ENCODE measurements around the gene USP21. TPM values are rescaled to one million over a fixed set of nuclear protein-coding genes. Genes with fewer than 3 reads are reported as not detected.
A peak's percentile ranks its signal among the peaks of the same experiment; 100 is the strongest.

Gene USP21
- total and polyA plus RNA-seq, 2 of the 4 experiments (the other 2 are of a cell fraction) = 6.3 to 23.8 TPM

DNA sequence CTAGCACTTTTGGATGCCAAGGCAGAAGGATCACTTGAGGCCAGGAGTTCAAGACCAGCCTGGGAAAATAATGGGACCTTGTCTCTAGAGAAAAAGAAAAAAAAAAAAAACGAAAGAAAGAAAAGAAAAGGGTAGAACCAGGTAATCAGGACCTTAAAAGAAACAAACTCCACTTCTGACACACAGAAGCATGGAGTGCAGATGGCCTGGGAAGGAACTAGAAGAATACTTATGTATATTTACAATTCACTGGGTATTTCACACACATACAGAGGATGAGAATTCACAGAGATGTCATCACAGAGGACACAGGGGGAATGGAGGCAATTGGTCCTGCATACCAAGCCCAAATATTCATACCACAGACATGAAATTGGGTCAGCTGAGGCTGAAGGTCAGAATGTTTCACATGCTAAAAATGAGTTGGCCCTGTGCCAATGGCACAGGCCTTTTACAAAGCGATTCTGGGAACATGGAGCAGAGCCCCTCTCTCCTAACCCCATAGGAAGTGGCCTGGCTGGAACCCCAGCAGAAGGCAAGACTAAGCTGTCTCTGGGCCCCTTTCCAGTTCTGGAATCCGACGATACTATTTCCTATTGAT lies 13.6 kb downstream of the USP21 start:
- H2AK9ac ChIP-seq (replicated peaks; ENCODE audit: low read depth, low read length, poor library complexity) = no peak overlapping the region
- peak overlapping the region; percentile 61; the same call in 1 of the 2 replicates for H4K91ac ChIP-seq (ENCODE audit: insufficient read depth, low read depth, low read length)
- H3K79me1 ChIP-seq (ENCODE audit: low read depth in 1 of 2, low read length in 2 of 2) = peaks cover 14 to 43% of the 10 kb centered on the region in 2 experiments
- ChIA-PET POLR2A (ENCODE audit: unreplicated experiment) (no interaction called here), CTCF (no interaction called here)
- no peak overlapping the region for H3K56ac ChIP-seq (ENCODE audit: extremely low read depth, insufficient read depth, low read length)
- peaks cover 17% of the 10 kb centered on the region for H3K4me1 ChIP-seq (ENCODE audit: control insufficient read depth, insufficient read depth, low read length)
- no peak overlapping the region for H2BK120ac ChIP-seq (ENCODE audit: low read depth, low read length)
- no peaks in the 10 kb centered on the region for H3K27me3 ChIP-seq (ENCODE audit: control insufficient read depth, insufficient read depth, low read length)
- H3K4me2 ChIP-seq (ENCODE audit: low read depth, low read length) = peak overlapping the region; percentile 49
- no CpG with 5 or more reads among the region's 4 CpGs for WGBS, 2 experiments (ENCODE audit: extremely low coverage in 2 of 2, insufficient read length in 1 of 2)
- H2AFZ ChIP-seq (replicated peaks; ENCODE audit: low read length, poor library complexity) = no peak overlapping the region
- BruUV-seq (replicated peaks) = no TSS peak
- peak overlapping the region; percentile 71; the same call in 1 of the 2 replicates for H3K4ac ChIP-seq (ENCODE audit: low read depth, low read length)
- no peak overlapping the region; the same call in 1 of the 2 replicates for H3K18ac ChIP-seq (ENCODE audit: low read depth, low read length)
- no peak overlapping the region for H4K5ac ChIP-seq (ENCODE audit: low read depth, low read length)
- H4K8ac ChIP-seq (ENCODE audit: low read depth in 2 of 2, low read length in 2 of 2) = peak overlapping the region in 1 of 2 experiments; percentile 58; a peak in 1 of 4 replicates
- dilution Hi-C loops (cut with HindIII; ENCODE audit: low sequenced_read_pairs, unreplicated experiment) (no loop called here), intact Hi-C loops (cut with micrococcal nuclease) (no loop called here), in situ Hi-C loops (cut with MboI; ENCODE audit: low sequenced_read_pairs) (no loop called here)
- H4K20me1 ChIP-seq (ENCODE audit: insufficient read depth, low read length) = peaks cover 13% of the 10 kb centered on the region; the same call in 1 of the 2 replicates
- no peaks in the 10 kb centered on the region for H3K9me3 ChIP-seq (ENCODE audit: control insufficient read depth, insufficient read depth, low read length)
- H3K9me1 ChIP-seq (ENCODE audit: insufficient read depth, low read length) = peaks cover 11% of the 10 kb centered on the region
- H3K4me3 ChIP-seq (ENCODE audit: insufficient read depth, low read depth, low read length) = no peak overlapping the region
- H2BK15ac ChIP-seq (ENCODE audit: low read depth, low read length) = no peak overlapping the region; the same call in 2 of the 3 replicates
- H2BK20ac ChIP-seq (ENCODE audit: low read depth, low read length) = peak overlapping the region; percentile 23; the same call in 1 of the 2 replicates
- peak overlapping the region; percentile 49 for H2BK5ac ChIP-seq (ENCODE audit: low read depth, low read length, poor library complexity, severe bottlenecking)
- 0 out of 2 replicates have a peak overlapping the region, but pooled peaks have one; percentile 45 for H3K23ac ChIP-seq (ENCODE audit: low read depth, low read length)
- peak; percentile 52 for ATAC-seq (ENCODE audit: low read depth)
- H3K9ac ChIP-seq (ENCODE audit: low read depth, low read length) = no peak overlapping the region
- peaks cover 46% of the 10 kb centered on the region for H3K36me3 ChIP-seq (ENCODE audit: control insufficient read depth, insufficient read depth, low read length)
- 0 out of 2 replicates have a peak overlapping the region, but pooled peaks have one; percentile 35 for H2AK5ac ChIP-seq (ENCODE audit: low read depth, low read length)
- DNase-seq = peak; percentile 97
- H3K27ac ChIP-seq (ENCODE audit: insufficient read depth, low read length) = peak overlapping the region; percentile 74; the same call in 1 of the 2 replicates
- 0 out of 2 replicates have a peak overlapping the region, but pooled peaks have one; percentile 37 for H3K14ac ChIP-seq (replicated peaks; ENCODE audit: low read depth, low read length)
- TF ChIP-seq FOS (IDR thresholded peaks at IDR 0.05; ENCODE audit: low read depth, low read length) (0 out of 2 replicates have a peak, but pooled peaks have one; percentile 10), RAD21 (IDR thresholded peaks at IDR 0.05; ENCODE audit: low read length) (no peak), ELK1 (IDR thresholded peaks at IDR 0.05; ENCODE audit: borderline replicate concordance, low read depth, low read length) (no peak), MXI1 (IDR thresholded peaks at IDR 0.05; ENCODE audit: borderline replicate concordance, low read depth, low read length) (peak; percentile 99), NFE2L2 (IDR thresholded peaks at IDR 0.05; ENCODE audit: low read depth, low read length) (no peak), MAFK (IDR thresholded peaks at IDR 0.05; ENCODE audit: low read depth, low read length) (no peak), SMC3 (IDR thresholded peaks at IDR 0.05; ENCODE audit: low read depth, low read length) (no peak), USF2 (IDR thresholded peaks at IDR 0.05; ENCODE audit: low read depth, low read length) (0 out of 2 replicates have a peak, but pooled peaks have one; percentile 8), MAZ (IDR thresholded peaks at IDR 0.05; ENCODE audit: borderline replicate concordance, low read depth, low read length) (no peak), RFX5 (IDR thresholded peaks at IDR 0.05; ENCODE audit: low read depth, low read length) (no peak), BHLHE40 (IDR thresholded peaks at IDR 0.05; ENCODE audit: low read depth, low read length) (peak; percentile 41; the same call in 1 of the 2 replicates), POLR2A (IDR thresholded peaks at IDR 0.05; ENCODE audit: low read depth, low read length) (no peak), CEBPB (IDR thresholded peaks at IDR 0.05; ENCODE audit: low read depth, low read length) (peak; percentile 83), RCOR1 (IDR thresholded peaks at IDR 0.05; ENCODE audit: insufficient replicate concordance, low read length) (peak; percentile 59), CHD1 (IDR thresholded peaks at IDR 0.05; ENCODE audit: low read depth, low read length) (no peak)

Data from IMR-90 (cell line).